Activated T-helper 2 cell treated with anti-CD3 and anti-CD28 coated beads, Interferon-gamma antibody, Interleukin-2, Interleukin-4, amounts not matched to agents 10 μg/mL and 5 μg/mL and 100 μg/mL, durations not matched to agents 14 hours and 24 hours and 36 hours (primary cell): ENCODE data around the gene REV3L. TPM values are rescaled to one million over a fixed set of nuclear protein-coding genes. Genes with fewer than 3 reads are reported as not detected.
A peak's percentile ranks its signal among the peaks of the same experiment; 100 is the strongest.

Experiments used
- DNase-seq: peaks from one replicate; pipeline ENCODE4 v3.0.0; 2021; ENCODE audit warnings: low spot score
- H3K27ac Mint-ChIP-seq: one replicate; pipeline ENCODE4 v1.8.0; 2021; ENCODE audit warnings: mixed read lengths
- H3K27me3 Mint-ChIP-seq: one replicate; pipeline ENCODE4 v1.8.0; 2021; ENCODE audit warnings: low read depth, mixed read lengths
- H3K36me3 Mint-ChIP-seq: one replicate; pipeline ENCODE4 v1.8.0; 2021; ENCODE audit warnings: low read depth, mixed read lengths
- H3K4me1 Mint-ChIP-seq: one replicate; pipeline ENCODE4 v1.8.0; 2021; ENCODE audit warnings: low read depth, mixed read lengths
- H3K4me3 Mint-ChIP-seq: one replicate; pipeline ENCODE4 v1.8.0; 2021; ENCODE audit warnings: low read depth, mild to moderate bottlenecking, moderate library complexity, mixed read lengths
- H3K9me3 Mint-ChIP-seq: one replicate; pipeline ENCODE4 v1.8.0; 2021; ENCODE audit warnings: mixed read lengths
- intact Hi-C: fragments of 100-400 bp; cut with micrococcal nuclease; formaldehyde crosslinking; loops from one replicate; pipeline ENCODE4 v1.15.1; 2023
- total RNA-seq: library from RNA; stranded (reverse); gene quantifications from 2 replicates; pipeline ENCODE4 v1.2.3, GENCODE V29; 2022

Gene REV3L
- total RNA-seq, 1 donor from 2014 or later: 19.4 TPM

- no peak overlapping the region for H3K4me3 Mint-ChIP-seq
- no peaks in the 10 kb centered on the region for H3K27me3 Mint-ChIP-seq
- peaks cover 14% of the 10 kb centered on the region for H3K4me1 Mint-ChIP-seq
- peak; percentile 19 for DNase-seq
- no peaks in the 10 kb centered on the region for H3K9me3 Mint-ChIP-seq
- intact Hi-C loops: loop anchor here (2.0 kb wide), 3 partner anchors 29 to 111 kb away; no protein-coding TSS in a partner anchor
- peaks cover 27% of the 10 kb centered on the region for H3K36me3 Mint-ChIP-seq
- H3K27ac Mint-ChIP-seq: peak overlapping the region; percentile 24
Observed at GRCh38 chr6:111367393-111368088, 115.5 kb downstream of the REV3L start.

GRCh38 chr6:111361648-111362047 is 121.4 kb downstream of the REV3L start:
- DNase-seq: no peak
- Mint-ChIP-seq H3K27ac (no peak overlapping the region), H3K27me3 (no peaks in the 10 kb centered on the region), H3K4me1 (no peaks in the 10 kb centered on the region), H3K36me3 (peaks cover 29% of the 10 kb centered on the region), H3K9me3 (no peaks in the 10 kb centered on the region), H3K4me3 (no peak overlapping the region)
- intact Hi-C loops: no loop called here

- H3K4me1 Mint-ChIP-seq: no peaks in the 10 kb centered on the region
- no peak for DNase-seq
- H3K27me3 Mint-ChIP-seq: no peaks in the 10 kb centered on the region
- intact Hi-C loops: no loop called here
- H3K4me3 Mint-ChIP-seq: no peak overlapping the region
- H3K9me3 Mint-ChIP-seq: no peaks in the 10 kb centered on the region
- H3K27ac Mint-ChIP-seq: no peak overlapping the region
- peaks cover 31% of the 10 kb centered on the region for H3K36me3 Mint-ChIP-seq
Observed at GRCh38 chr6:111358454-111358853, 124.6 kb downstream of the REV3L start.

- H3K4me1 Mint-ChIP-seq: no peaks in the 10 kb centered on the region
- H3K36me3 Mint-ChIP-seq: peaks cover 27% of the 10 kb centered on the region
- H3K4me3 Mint-ChIP-seq: no peak overlapping the region
- intact Hi-C loops: no loop called here
- H3K27me3 Mint-ChIP-seq: no peaks in the 10 kb centered on the region
- DNase-seq: no peak
- no peak overlapping the region for H3K27ac Mint-ChIP-seq
- H3K9me3 Mint-ChIP-seq: no peaks in the 10 kb centered on the region
Observed at GRCh38 chr6:111357705-111358104, 125.3 kb downstream of the REV3L start.

GRCh38 chr6:111356551-111356950 is 126.5 kb downstream of the REV3L start:
- no peak for DNase-seq
- Mint-ChIP-seq H3K4me1 (no peaks in the 10 kb centered on the region), H3K27me3 (no peaks in the 10 kb centered on the region), H3K9me3 (no peaks in the 10 kb centered on the region), H3K4me3 (no peak overlapping the region), H3K36me3 (peaks cover 32% of the 10 kb centered on the region), H3K27ac (no peak overlapping the region)
- intact Hi-C loops: no loop called here

- intact Hi-C loops: no loop called here
- DNase-seq: no peak
- H3K4me3 Mint-ChIP-seq: no peak overlapping the region
- no peak overlapping the region for H3K27ac Mint-ChIP-seq
- no peaks in the 10 kb centered on the region for H3K9me3 Mint-ChIP-seq
- no peaks in the 10 kb centered on the region for H3K27me3 Mint-ChIP-seq
- no peaks in the 10 kb centered on the region for H3K4me1 Mint-ChIP-seq
- H3K36me3 Mint-ChIP-seq: peaks cover 32% of the 10 kb centered on the region
Observed at GRCh38 chr6:111354758-111355555, 128.1 kb downstream of the REV3L start.

- H3K27ac Mint-ChIP-seq: no peak overlapping the region
- H3K9me3 Mint-ChIP-seq: no peaks in the 10 kb centered on the region
- H3K4me3 Mint-ChIP-seq: no peak overlapping the region
- H3K36me3 Mint-ChIP-seq: peaks cover 32% of the 10 kb centered on the region
- H3K27me3 Mint-ChIP-seq: no peaks in the 10 kb centered on the region
- intact Hi-C loops: no loop called here
- no peak for DNase-seq
- no peaks in the 10 kb centered on the region for H3K4me1 Mint-ChIP-seq
Observed at GRCh38 chr6:111353912-111354462, 129.0 kb downstream of the REV3L start.

GRCh38 chr6:111347589-111347988 is 135.4 kb downstream of the REV3L start:
- DNase-seq: no peak
- intact Hi-C loops: no loop called here
- H3K27ac Mint-ChIP-seq: no peak overlapping the region
- no peaks in the 10 kb centered on the region for H3K9me3 Mint-ChIP-seq
- H3K36me3 Mint-ChIP-seq: peaks cover 41% of the 10 kb centered on the region
- H3K27me3 Mint-ChIP-seq: no peaks in the 10 kb centered on the region
- H3K4me3 Mint-ChIP-seq: no peak overlapping the region
- peaks cover 3% of the 10 kb centered on the region for H3K4me1 Mint-ChIP-seq

GRCh38 chr6:111342913-111343312 is 140.1 kb downstream of the REV3L start:
- Mint-ChIP-seq H3K9me3 (no peaks in the 10 kb centered on the region), H3K27ac (peak overlapping the region; percentile 24), H3K4me1 (peaks cover 20% of the 10 kb centered on the region), H3K36me3 (peaks cover 52% of the 10 kb centered on the region), H3K4me3 (no peak overlapping the region), H3K27me3 (no peaks in the 10 kb centered on the region)
- DNase-seq: no peak
- intact Hi-C loops: no loop called here

GRCh38 chr6:111339294-111339693 is 143.7 kb downstream of the REV3L start:
- H3K4me3 Mint-ChIP-seq: no peak overlapping the region
- no peak for DNase-seq
- no peaks in the 10 kb centered on the region for H3K9me3 Mint-ChIP-seq
- H3K27me3 Mint-ChIP-seq: no peaks in the 10 kb centered on the region
- H3K27ac Mint-ChIP-seq: peak overlapping the region; percentile 1
- intact Hi-C loops: loop anchor here (2.0 kb wide), 3 partner anchors 28 to 140 kb away; a partner anchor contains a TSS
- peaks cover 20% of the 10 kb centered on the region for H3K4me1 Mint-ChIP-seq
- H3K36me3 Mint-ChIP-seq: peaks cover 45% of the 10 kb centered on the region

GRCh38 chr6:111338843-111339242 is 144.2 kb downstream of the REV3L start:
- intact Hi-C loops: loop anchor here (2.0 kb wide), 3 partner anchors 28 to 140 kb away; a partner anchor contains a TSS
- no peak for DNase-seq
- Mint-ChIP-seq H3K36me3 (peaks cover 45% of the 10 kb centered on the region), H3K27ac (peak overlapping the region; percentile 1), H3K4me3 (no peak overlapping the region), H3K4me1 (peaks cover 20% of the 10 kb centered on the region), H3K27me3 (no peaks in the 10 kb centered on the region), H3K9me3 (no peaks in the 10 kb centered on the region)

GRCh38 chr6:111337829-111338236 is 145.2 kb downstream of the REV3L start:
- intact Hi-C loops: loop anchor here (2.0 kb wide), 3 partner anchors 29 to 141 kb away; a partner anchor contains a TSS
- Mint-ChIP-seq H3K4me1 (peaks cover 20% of the 10 kb centered on the region), H3K27ac (no peak overlapping the region), H3K36me3 (peaks cover 46% of the 10 kb centered on the region), H3K4me3 (no peak overlapping the region), H3K9me3 (no peaks in the 10 kb centered on the region), H3K27me3 (no peaks in the 10 kb centered on the region)
- no peak for DNase-seq
